Measurements from ENCODE around the gene PIH1D1.

The PIH1D1 gene

GRCh38 chr19:49440439-49441209 lies 11.0 kb downstream of the PIH1D1 start:
- Histone ChIP-seq H3K27me3 (ENCODE audit: control insufficient read depth, insufficient read depth, low read length) (peaks cover 60% of the 10 kb centered on the region), H3K27ac (ENCODE audit: low read length) (no peak overlapping the region), H3K4me1 (ENCODE audit: control insufficient read depth, low read depth, low read length) (peaks cover 6% of the 10 kb centered on the region), H3K9ac (ENCODE audit: low read length) (no peak overlapping the region), H3K4me3 (ENCODE audit: low read length) (peak overlapping the region; percentile 33), H3K36me3 (ENCODE audit: control insufficient read depth, low read depth, low read length) (no peaks in the 10 kb centered on the region), H3K9me3 (ENCODE audit: control insufficient read depth, low read depth, low read length) (no peaks in the 10 kb centered on the region)

GRCh38 chr19:49439836-49440235 lies 11.8 kb downstream of the PIH1D1 start:
- H3K4me1 ChIP-seq (ENCODE audit: control insufficient read depth, low read depth, low read length) = peaks cover 6% of the 10 kb centered on the region
- H3K9ac ChIP-seq (ENCODE audit: low read length) = no peak overlapping the region
- no peaks in the 10 kb centered on the region for H3K9me3 ChIP-seq (ENCODE audit: control insufficient read depth, low read depth, low read length)
- H3K27me3 ChIP-seq (ENCODE audit: control insufficient read depth, insufficient read depth, low read length) = peaks cover 60% of the 10 kb centered on the region
- H3K36me3 ChIP-seq (ENCODE audit: control insufficient read depth, low read depth, low read length) = no peaks in the 10 kb centered on the region
- H3K27ac ChIP-seq (ENCODE audit: low read length) = no peak overlapping the region
- H3K4me3 ChIP-seq (ENCODE audit: low read length) = no peak overlapping the region

- H3K4me3 ChIP-seq (ENCODE audit: low read length) = no peak overlapping the region
- no peak overlapping the region for H3K9ac ChIP-seq (ENCODE audit: low read length)
- no peaks in the 10 kb centered on the region for H3K36me3 ChIP-seq (ENCODE audit: control insufficient read depth, low read depth, low read length)
- no peak overlapping the region for H3K27ac ChIP-seq (ENCODE audit: low read length)
- no peaks in the 10 kb centered on the region for H3K9me3 ChIP-seq (ENCODE audit: control insufficient read depth, low read depth, low read length)
- H3K4me1 ChIP-seq (ENCODE audit: control insufficient read depth, low read depth, low read length) = peaks cover 6% of the 10 kb centered on the region
- peaks cover 66% of the 10 kb centered on the region for H3K27me3 ChIP-seq (ENCODE audit: control insufficient read depth, insufficient read depth, low read length)
Measured at GRCh38 chr19:49438261-49438660, 13.4 kb downstream of the PIH1D1 start.

GRCh38 chr19:49437231-49437630 lies 14.4 kb downstream of the PIH1D1 start:
- Histone ChIP-seq H3K36me3 (ENCODE audit: control insufficient read depth, low read depth, low read length) (no peaks in the 10 kb centered on the region), H3K27ac (ENCODE audit: low read length) (no peak overlapping the region), H3K4me3 (ENCODE audit: low read length) (no peak overlapping the region), H3K4me1 (ENCODE audit: control insufficient read depth, low read depth, low read length) (peaks cover 4% of the 10 kb centered on the region), H3K27me3 (ENCODE audit: control insufficient read depth, insufficient read depth, low read length) (peaks cover 73% of the 10 kb centered on the region), H3K9me3 (ENCODE audit: control insufficient read depth, low read depth, low read length) (no peaks in the 10 kb centered on the region), H3K9ac (ENCODE audit: low read length) (no peak overlapping the region)

- Histone ChIP-seq H3K4me1 (ENCODE audit: control insufficient read depth, low read depth, low read length) (peaks cover 3% of the 10 kb centered on the region), H3K27ac (ENCODE audit: low read length) (no peak overlapping the region), H3K9ac (ENCODE audit: low read length) (no peak overlapping the region), H3K36me3 (ENCODE audit: control insufficient read depth, low read depth, low read length) (no peaks in the 10 kb centered on the region), H3K27me3 (ENCODE audit: control insufficient read depth, insufficient read depth, low read length) (peaks cover 70% of the 10 kb centered on the region), H3K4me3 (ENCODE audit: low read length) (no peak overlapping the region), H3K9me3 (ENCODE audit: control insufficient read depth, low read depth, low read length) (no peaks in the 10 kb centered on the region)
Measured at GRCh38 chr19:49436381-49437017, 15.1 kb downstream of the PIH1D1 start.

GRCh38 chr19:49435670-49436069 lies 15.9 kb downstream of the PIH1D1 start:
- H3K9ac ChIP-seq (ENCODE audit: low read length) = no peak overlapping the region
- H3K9me3 ChIP-seq (ENCODE audit: control insufficient read depth, low read depth, low read length) = no peaks in the 10 kb centered on the region
- H3K4me1 ChIP-seq (ENCODE audit: control insufficient read depth, low read depth, low read length) = peaks cover 3% of the 10 kb centered on the region
- peaks cover 65% of the 10 kb centered on the region for H3K27me3 ChIP-seq (ENCODE audit: control insufficient read depth, insufficient read depth, low read length)
- H3K4me3 ChIP-seq (ENCODE audit: low read length) = peak overlapping the region; percentile 21
- no peaks in the 10 kb centered on the region for H3K36me3 ChIP-seq (ENCODE audit: control insufficient read depth, low read depth, low read length)
- no peak overlapping the region for H3K27ac ChIP-seq (ENCODE audit: low read length)

- peaks cover 61% of the 10 kb centered on the region for H3K27me3 ChIP-seq (ENCODE audit: control insufficient read depth, insufficient read depth, low read length)
- H3K9me3 ChIP-seq (ENCODE audit: control insufficient read depth, low read depth, low read length) = no peaks in the 10 kb centered on the region
- no peaks in the 10 kb centered on the region for H3K36me3 ChIP-seq (ENCODE audit: control insufficient read depth, low read depth, low read length)
- H3K9ac ChIP-seq (ENCODE audit: low read length) = no peak overlapping the region
- H3K4me1 ChIP-seq (ENCODE audit: control insufficient read depth, low read depth, low read length) = peaks cover 3% of the 10 kb centered on the region
- no peak overlapping the region for H3K4me3 ChIP-seq (ENCODE audit: low read length)
- no peak overlapping the region for H3K27ac ChIP-seq (ENCODE audit: low read length)
Measured at GRCh38 chr19:49434907-49435583, 16.6 kb downstream of the PIH1D1 start.

- no peak overlapping the region for H3K9ac ChIP-seq (ENCODE audit: low read length)
- no peaks in the 10 kb centered on the region for H3K9me3 ChIP-seq (ENCODE audit: control insufficient read depth, low read depth, low read length)
- no peak overlapping the region for H3K4me3 ChIP-seq (ENCODE audit: low read length)
- peaks cover 53% of the 10 kb centered on the region for H3K27me3 ChIP-seq (ENCODE audit: control insufficient read depth, insufficient read depth, low read length)
- peaks cover 7% of the 10 kb centered on the region for H3K4me1 ChIP-seq (ENCODE audit: control insufficient read depth, low read depth, low read length)
- H3K27ac ChIP-seq (ENCODE audit: low read length) = no peak overlapping the region
- no peaks in the 10 kb centered on the region for H3K36me3 ChIP-seq (ENCODE audit: control insufficient read depth, low read depth, low read length)
Measured at GRCh38 chr19:49433240-49433901, 18.2 kb downstream of the PIH1D1 start.

- Histone ChIP-seq H3K4me3 (ENCODE audit: low read length) (peak overlapping the region; percentile 41), H3K9ac (ENCODE audit: low read length) (no peak overlapping the region), H3K4me1 (ENCODE audit: control insufficient read depth, low read depth, low read length) (peaks cover 7% of the 10 kb centered on the region), H3K27me3 (ENCODE audit: control insufficient read depth, insufficient read depth, low read length) (peaks cover 46% of the 10 kb centered on the region), H3K36me3 (ENCODE audit: control insufficient read depth, low read depth, low read length) (no peaks in the 10 kb centered on the region), H3K9me3 (ENCODE audit: control insufficient read depth, low read depth, low read length) (no peaks in the 10 kb centered on the region), H3K27ac (ENCODE audit: low read length) (no peak overlapping the region)
Measured at GRCh38 chr19:49432141-49433073, 19.2 kb downstream of the PIH1D1 start.

- H3K9me3 ChIP-seq (ENCODE audit: control insufficient read depth, low read depth, low read length) = no peaks in the 10 kb centered on the region
- H3K27ac ChIP-seq (ENCODE audit: low read length) = no peak overlapping the region
- no peak overlapping the region for H3K4me3 ChIP-seq (ENCODE audit: low read length)
- peaks cover 46% of the 10 kb centered on the region for H3K27me3 ChIP-seq (ENCODE audit: control insufficient read depth, insufficient read depth, low read length)
- H3K4me1 ChIP-seq (ENCODE audit: control insufficient read depth, low read depth, low read length) = peaks cover 13% of the 10 kb centered on the region
- H3K36me3 ChIP-seq (ENCODE audit: control insufficient read depth, low read depth, low read length) = no peaks in the 10 kb centered on the region
- H3K9ac ChIP-seq (ENCODE audit: low read length) = no peak overlapping the region
Measured at GRCh38 chr19:49431330-49431749, 20.3 kb downstream of the PIH1D1 start.
